ENCODE results near the gene LPP. TPM values are rescaled to one million over a fixed set of nuclear protein-coding genes. Genes with fewer than 3 reads are reported as not detected.

Gene LPP
- total RNA-seq, 1 experiment from 2014 or later, result 264 TPM

GRCh38 chr3:188458756-188459155 is 304.8 kb downstream of the LPP start:
- Mint-ChIP-seq H3K4me3 (ENCODE audit: low read depth, unreplicated experiment) (no peak overlapping the region), H3K27ac (ENCODE audit: unreplicated experiment) (no peak overlapping the region), H3K9me3 (ENCODE audit: low read depth, unreplicated experiment) (no peaks in the 10 kb centered on the region), H3K36me3 (ENCODE audit: insufficient read depth, unreplicated experiment) (no peaks in the 10 kb centered on the region), H3K27me3 (ENCODE audit: unreplicated experiment) (no peaks in the 10 kb centered on the region), H3K4me1 (ENCODE audit: low read depth, unreplicated experiment) (peaks cover 9% of the 10 kb centered on the region)
- BruUV-seq (replicated peaks), result no TSS peak
- intact Hi-C loops (cut with micrococcal nuclease; ENCODE audit: unreplicated experiment), result no loop called here
- TF ChIP-seq CTCF (IDR thresholded peaks at IDR 0.05; ENCODE audit: unreplicated experiment), result no peak
- CTCF ChIA-PET, result interaction anchor here (0.6 to 0.7 kb wide), 3 partner anchors 39 to 1540 kb away, joined by 3 to 4 read pairs (median 3); no protein-coding TSS in a partner anchor
- no peak for DNase-seq

GRCh38 chr3:188465311-188465710 is 311.4 kb downstream of the LPP start:
- no peak overlapping the region for H3K27ac Mint-ChIP-seq (ENCODE audit: unreplicated experiment)
- BruUV-seq (replicated peaks), result no TSS peak

GRCh38 chr3:188468196-188468595 is 314.2 kb downstream of the LPP start:
- Mint-ChIP-seq H3K4me1 (ENCODE audit: low read depth, unreplicated experiment) (peaks cover 16% of the 10 kb centered on the region), H3K27ac (ENCODE audit: unreplicated experiment) (no peak overlapping the region), H3K36me3 (ENCODE audit: insufficient read depth, unreplicated experiment) (no peaks in the 10 kb centered on the region), H3K4me3 (ENCODE audit: low read depth, unreplicated experiment) (no peak overlapping the region), H3K27me3 (ENCODE audit: unreplicated experiment) (no peaks in the 10 kb centered on the region), H3K9me3 (ENCODE audit: low read depth, unreplicated experiment) (peaks cover 2% of the 10 kb centered on the region)
- no peak for DNase-seq
- intact Hi-C loops (cut with micrococcal nuclease; ENCODE audit: unreplicated experiment), result no loop called here
- TF ChIP-seq CTCF (IDR thresholded peaks at IDR 0.05; ENCODE audit: unreplicated experiment), result no peak
- CTCF ChIA-PET, result no interaction called here
- no TSS peak for BruUV-seq (replicated peaks)

More at GRCh38 chr3:188465311-188465710, 311.4 kb downstream of the LPP start:
- Mint-ChIP-seq H3K27me3 (ENCODE audit: unreplicated experiment) (no peaks in the 10 kb centered on the region), H3K36me3 (ENCODE audit: insufficient read depth, unreplicated experiment) (no peaks in the 10 kb centered on the region), H3K9me3 (ENCODE audit: low read depth, unreplicated experiment) (peaks cover 2% of the 10 kb centered on the region), H3K4me1 (ENCODE audit: low read depth, unreplicated experiment) (peaks cover 8% of the 10 kb centered on the region), H3K4me3 (ENCODE audit: low read depth, unreplicated experiment) (no peak overlapping the region)
- CTCF ChIA-PET, result no interaction called here
- TF ChIP-seq CTCF (IDR thresholded peaks at IDR 0.05; ENCODE audit: unreplicated experiment), result no peak
- DNase-seq, result no peak
- intact Hi-C loops (cut with micrococcal nuclease; ENCODE audit: unreplicated experiment), result no loop called here

GRCh38 chr3:188468662-188469061 is 314.7 kb downstream of the LPP start:
- no peak for TF ChIP-seq CTCF (IDR thresholded peaks at IDR 0.05; ENCODE audit: unreplicated experiment)
- no peaks in the 10 kb centered on the region for H3K27me3 Mint-ChIP-seq (ENCODE audit: unreplicated experiment)
- peaks cover 2% of the 10 kb centered on the region for H3K9me3 Mint-ChIP-seq (ENCODE audit: low read depth, unreplicated experiment)
- no peak overlapping the region for H3K4me3 Mint-ChIP-seq (ENCODE audit: low read depth, unreplicated experiment)
- CTCF ChIA-PET, result no interaction called here
- H3K4me1 Mint-ChIP-seq (ENCODE audit: low read depth, unreplicated experiment), result peaks cover 21% of the 10 kb centered on the region
- no TSS peak for BruUV-seq (replicated peaks)
- intact Hi-C loops (cut with micrococcal nuclease; ENCODE audit: unreplicated experiment), result no loop called here
- no peaks in the 10 kb centered on the region for H3K36me3 Mint-ChIP-seq (ENCODE audit: insufficient read depth, unreplicated experiment)
- H3K27ac Mint-ChIP-seq (ENCODE audit: unreplicated experiment), result no peak overlapping the region
- no peak for DNase-seq
